ENCODE measurements around the gene AFF2. TPM values are rescaled to one million over a fixed set of nuclear protein-coding genes. Genes with fewer than 3 reads are reported as not detected.
A peak's percentile ranks its signal among the peaks of the same experiment; 100 is the strongest.

Gene AFF2
- total and polyA plus RNA-seq, 8 donors: 0.04 to 0.93 (median 0.41) TPM

- Histone ChIP-seq H3K4me3 (no peak overlapping the region), H3K27me3 (no peaks in the 10 kb centered on the region), H3K4me1 (no peaks in the 10 kb centered on the region), H3K36me3 (no peaks in the 10 kb centered on the region), H3K27ac (no peak overlapping the region), H3K9me3 (no peaks in the 10 kb centered on the region)
- no peak for FAIRE-seq
- intact Hi-C loops (cut with DNase I): no loop called here
- ATAC-seq: no peak
- DNase-seq: no peak
- TF ChIP-seq CTCF (IDR thresholded peaks at IDR 0.05): no peak
Measured at GRCh38 chrX:149039057-149039456, 538.6 kb downstream of the AFF2 start.

GRCh38 chrX:149040873-149041535, 540.6 kb downstream of the AFF2 start:
- ATAC-seq (no peak), FAIRE-seq (no peak), DNase-seq (no peak)
- no peak for TF ChIP-seq CTCF (IDR thresholded peaks at IDR 0.05)
- H3K27me3 ChIP-seq: no peaks in the 10 kb centered on the region
- H3K4me1 ChIP-seq: no peaks in the 10 kb centered on the region
- H3K27ac ChIP-seq: no peak overlapping the region
- WGBS, 2 donors: 45 to 46% methylated on average over 5 of the region's 5 CpGs
- intact Hi-C loops (cut with DNase I): no loop called here
- no peak overlapping the region for H3K4me3 ChIP-seq
- no peaks in the 10 kb centered on the region for H3K9me3 ChIP-seq
- no peaks in the 10 kb centered on the region for H3K36me3 ChIP-seq

GRCh38 chrX:149043401-149043800, 543.0 kb downstream of the AFF2 start:
- Histone ChIP-seq H3K4me3 (no peak overlapping the region), H3K36me3 (no peaks in the 10 kb centered on the region), H3K4me1 (no peaks in the 10 kb centered on the region), H3K27me3 (peaks cover 0 to under 1% (median 0%) of the 10 kb centered on the region in 4 donors), H3K9me3 (no peaks in the 10 kb centered on the region), H3K27ac (no peak overlapping the region)
- FAIRE-seq (no peak), ATAC-seq (no peak), DNase-seq (no peak)
- intact Hi-C loops (cut with DNase I): no loop called here
- 82 to 89% methylated on average over 3 of the region's 3 CpGs for WGBS, 2 donors
- TF ChIP-seq CTCF (IDR thresholded peaks at IDR 0.05): no peak

- no peak for DNase-seq
- H3K27ac ChIP-seq: no peak overlapping the region
- peaks cover 0 to 4% (median 0%) of the 10 kb centered on the region in 4 donors for H3K27me3 ChIP-seq
- ATAC-seq: no peak
- TF ChIP-seq CTCF (IDR thresholded peaks at IDR 0.05): no peak
- intact Hi-C loops (cut with DNase I): no loop called here
- 22 to 43% methylated on average over 2 of the region's 2 CpGs for WGBS, 2 donors
- H3K4me3 ChIP-seq: no peak overlapping the region
- H3K4me1 ChIP-seq: no peaks in the 10 kb centered on the region
- H3K36me3 ChIP-seq: no peaks in the 10 kb centered on the region
- H3K9me3 ChIP-seq: no peaks in the 10 kb centered on the region
- no peak for FAIRE-seq
Measured at GRCh38 chrX:149044471-149044870, 544.1 kb downstream of the AFF2 start.

- ATAC-seq (no peak), DNase-seq (no peak), FAIRE-seq (peak; percentile 26)
- Histone ChIP-seq H3K4me3 (no peak overlapping the region), H3K4me1 (no peaks in the 10 kb centered on the region), H3K27ac (no peak overlapping the region), H3K9me3 (no peaks in the 10 kb centered on the region), H3K36me3 (no peaks in the 10 kb centered on the region), H3K27me3 (peaks cover 0 to 4% (median 2%) of the 10 kb centered on the region in 4 donors)
- intact Hi-C loops (cut with DNase I): no loop called here
- 62 to 68% methylated on average over 1 of the region's 1 CpG for WGBS, 2 donors
- TF ChIP-seq CTCF (IDR thresholded peaks at IDR 0.05): no peak
Measured at GRCh38 chrX:149045645-149046210, 545.3 kb downstream of the AFF2 start.
